COLO829 (cell line): ENCODE measurements around the gene DNAJC12.
A peak's percentile ranks its signal among the peaks of the same experiment; 100 is the strongest.
"Not testable (repeated sequence)": the region's sequence is repeated elsewhere in the genome, so short reads cannot be mapped to it uniquely, and the experiment has no call there.

Source experiments
- DNase-seq: peaks from one replicate; pipeline ENCODE4 v3.0.0; 2012; ENCODE audit warnings: low spot score

Gene DNAJC12

GRCh38 chr10:67790534-67791408 is 47.2 kb downstream of the DNAJC12 start:
- no peak for DNase-seq

- no peak for DNase-seq
These were observed 48.2 kb downstream of the DNAJC12 start for GRCh38 chr10:67789769-67790168.

DNA sequence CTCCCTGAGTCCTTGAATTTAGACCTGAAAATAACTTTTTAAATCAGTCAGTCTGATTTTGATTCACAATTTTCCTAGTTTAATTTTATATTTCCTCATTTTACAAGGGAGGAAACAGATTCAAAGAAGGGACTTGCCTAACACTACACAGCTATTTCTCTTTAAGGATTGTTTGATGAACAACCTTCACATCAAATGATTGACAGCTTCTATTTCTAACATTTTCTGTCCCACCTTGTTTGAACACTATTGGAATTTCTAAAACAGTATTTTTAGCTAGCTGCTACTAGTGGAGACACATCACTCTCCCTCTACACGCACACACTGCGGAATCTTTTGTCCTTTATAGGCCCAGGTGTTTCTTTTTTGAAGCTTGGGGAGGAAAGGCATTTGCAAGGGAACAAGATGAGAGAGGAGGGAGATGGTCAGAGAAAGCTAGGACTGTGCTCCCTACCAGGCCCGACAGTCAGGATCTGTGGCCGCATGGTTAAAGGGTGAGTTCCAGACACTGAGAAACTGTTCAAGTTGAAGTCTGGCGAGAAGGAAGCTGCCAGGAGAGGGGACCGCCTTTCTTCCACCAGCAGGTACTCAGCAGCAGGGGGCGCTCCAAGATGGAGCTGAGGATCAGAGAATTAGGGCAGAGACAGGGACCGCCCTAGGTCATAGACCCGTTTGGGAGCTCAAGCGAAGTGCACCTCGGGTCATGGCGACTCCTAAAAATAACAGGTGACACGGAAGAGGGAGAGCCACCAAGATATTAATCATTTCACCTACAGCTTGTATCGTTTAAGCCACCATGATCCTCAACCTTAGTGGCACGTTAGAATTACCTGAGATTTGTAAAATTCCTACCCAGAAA is 49.7 kb downstream of the DNAJC12 start:
- DNase-seq: peak; percentile 35

DNA sequence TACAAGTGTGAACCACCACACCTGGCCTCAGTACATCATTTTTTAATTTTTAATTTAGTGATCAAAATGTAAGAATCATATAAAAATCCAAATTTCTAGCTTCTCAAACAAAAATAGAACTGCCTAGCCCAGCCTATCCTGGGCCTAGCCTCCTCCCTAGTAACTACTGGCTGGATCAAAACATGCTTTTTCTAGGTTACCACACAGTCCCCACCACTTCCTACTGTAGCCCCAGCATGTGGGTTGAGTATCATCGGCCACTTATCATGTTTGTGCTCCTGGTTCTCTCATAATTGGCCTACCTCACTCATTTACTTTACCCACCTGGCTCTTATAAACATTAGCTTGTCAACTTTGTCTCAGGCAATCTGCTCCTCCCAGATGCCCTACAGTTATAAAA is 52.9 kb downstream of the DNAJC12 start:
- no peak for DNase-seq

- DNase-seq: no peak
These were observed 53.5 kb downstream of the DNAJC12 start for GRCh38 chr10:67784474-67784873.

- no peak for DNase-seq
These were observed 54.2 kb downstream of the DNAJC12 start for GRCh38 chr10:67783606-67784294.

GRCh38 chr10:67782530-67782929 is 55.5 kb downstream of the DNAJC12 start:
- no peak for DNase-seq

DNA sequence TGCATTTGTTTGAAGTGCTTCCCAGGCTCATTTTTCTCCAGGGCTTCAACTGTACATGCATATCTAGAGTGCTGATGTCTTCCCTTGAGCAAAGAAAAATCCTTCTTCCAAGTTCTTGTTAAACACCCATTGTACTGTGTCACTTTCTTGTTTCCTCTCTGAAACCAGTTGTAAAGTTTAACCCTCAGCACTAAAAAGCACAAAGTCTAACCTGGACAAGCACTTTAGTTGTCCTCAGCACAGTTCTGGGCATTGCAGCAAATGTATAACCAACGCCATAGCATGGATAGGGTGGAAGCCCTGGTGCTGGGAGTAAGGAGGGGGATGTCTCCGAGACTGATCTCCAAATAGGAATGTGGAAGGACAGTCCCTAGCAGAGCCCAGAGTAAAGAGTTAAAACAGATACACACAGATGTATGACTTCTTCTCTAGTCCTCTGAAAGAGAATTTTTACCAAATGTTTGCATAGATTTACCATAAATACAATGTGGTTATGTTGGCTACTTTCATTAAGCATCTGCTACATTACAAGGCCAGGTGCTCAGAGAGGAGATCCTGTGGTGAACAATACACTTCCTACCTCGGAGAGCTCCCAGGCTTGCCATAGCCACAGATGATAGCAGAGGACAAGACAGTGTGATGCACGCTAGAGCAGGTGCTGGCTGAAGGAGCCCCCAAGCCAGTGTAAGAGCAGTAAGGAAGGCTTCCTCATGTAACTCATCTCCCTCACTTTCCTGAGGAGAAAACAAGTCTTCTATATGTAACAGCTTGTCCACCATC is 57.0 kb downstream of the DNAJC12 start:
- no peak for DNase-seq

DNA sequence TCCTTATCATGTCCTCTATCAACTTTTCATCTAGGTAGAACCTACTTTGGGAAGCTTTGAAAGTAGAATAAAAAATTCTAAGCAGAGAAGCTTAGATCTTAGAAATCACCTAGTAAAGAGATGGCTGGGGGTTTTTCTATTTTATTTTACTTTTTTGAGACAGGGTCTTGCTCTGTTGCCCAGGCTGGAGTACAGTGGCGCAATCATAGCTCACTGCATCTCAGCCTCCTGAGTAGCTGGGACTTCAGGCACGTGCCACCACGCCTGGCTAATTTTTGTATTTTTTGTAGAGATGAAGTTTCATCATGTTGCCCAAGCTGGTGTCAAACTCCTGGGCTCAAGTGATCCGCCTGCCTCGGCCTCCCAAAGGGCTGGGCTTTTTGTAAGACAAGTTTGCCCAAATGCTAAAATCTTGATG is 57.8 kb downstream of the DNAJC12 start:
- DNase-seq: not testable (repeated sequence)

- DNase-seq: peak; percentile 48
These were observed 58.4 kb downstream of the DNAJC12 start for GRCh38 chr10:67779465-67780203.

GRCh38 chr10:67776371-67776770 is 61.6 kb downstream of the DNAJC12 start:
- no peak for DNase-seq

- DNase-seq: no peak
These were observed 62.7 kb downstream of the DNAJC12 start for GRCh38 chr10:67775279-67775678.

DNA sequence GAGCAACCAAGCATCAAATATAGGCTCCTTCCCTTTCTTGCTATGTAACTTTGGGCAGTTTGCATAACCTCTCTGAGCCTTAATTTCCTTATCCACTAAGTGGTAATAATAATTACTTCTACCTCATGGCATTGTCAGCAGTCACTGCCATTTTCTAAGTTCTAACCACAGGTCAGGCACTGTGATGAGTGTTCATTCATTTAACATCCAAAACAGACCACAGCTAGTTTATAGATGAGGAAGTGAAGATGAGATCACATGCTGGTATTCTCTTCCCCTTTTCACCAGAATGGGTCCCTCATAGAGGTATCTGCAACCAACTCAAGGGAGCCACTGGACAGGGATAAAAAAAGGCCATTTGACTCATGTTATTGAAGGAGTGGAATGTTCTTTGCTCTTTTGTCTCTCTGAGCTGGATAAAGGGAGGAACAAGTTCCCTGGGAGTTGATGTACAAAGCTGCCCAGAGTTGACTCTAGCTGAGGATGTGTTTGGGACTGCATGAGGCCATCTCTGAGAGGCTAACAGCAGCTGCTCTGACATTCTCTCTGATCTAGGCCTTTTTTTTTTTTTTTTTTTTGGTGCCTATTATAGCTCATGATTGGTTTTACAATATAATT is 65.0 kb downstream of the DNAJC12 start:
- no peak for DNase-seq

DNA sequence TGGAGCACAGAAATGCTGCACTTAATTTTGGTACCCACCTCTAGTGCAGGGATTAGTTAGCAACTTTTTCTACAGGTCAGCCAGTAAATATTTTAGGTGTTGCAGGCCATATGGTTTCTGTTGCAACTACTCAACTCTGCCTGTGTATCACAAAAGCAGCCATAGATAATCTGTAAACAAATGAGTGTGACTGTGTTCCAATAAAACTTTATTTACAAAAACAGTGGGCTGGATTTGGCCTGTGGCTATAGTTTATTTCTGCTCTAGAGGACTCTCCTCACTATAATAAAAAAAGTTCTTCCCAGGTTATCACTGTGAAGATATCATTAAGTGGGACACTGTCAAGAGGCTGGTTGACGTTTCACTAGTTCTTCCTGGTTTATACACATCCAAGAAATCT is 65.8 kb downstream of the DNAJC12 start:
- no peak for DNase-seq

DNA sequence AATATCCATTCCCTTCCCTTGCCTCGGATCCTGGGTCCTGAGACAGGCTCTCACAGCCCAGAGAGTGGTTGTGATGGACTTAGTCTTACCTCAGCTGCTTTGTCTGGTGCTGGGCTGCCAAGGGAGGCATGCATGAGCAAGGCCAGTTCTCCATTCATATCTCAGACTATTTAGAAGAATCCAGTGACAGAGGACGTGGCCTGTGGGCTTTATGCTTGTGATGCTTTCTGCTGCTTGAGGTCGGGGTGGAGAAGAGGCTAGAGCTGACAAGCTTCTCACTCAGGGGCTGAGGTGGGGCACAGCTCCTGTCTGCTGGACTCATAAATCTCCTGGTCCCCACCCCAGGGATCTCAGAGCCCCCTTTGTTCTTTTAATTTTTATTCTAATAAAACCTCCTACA is 66.8 kb downstream of the DNAJC12 start:
- DNase-seq: no peak

GRCh38 chr10:67770537-67770936 is 67.5 kb downstream of the DNAJC12 start:
- DNase-seq: no peak

DNA sequence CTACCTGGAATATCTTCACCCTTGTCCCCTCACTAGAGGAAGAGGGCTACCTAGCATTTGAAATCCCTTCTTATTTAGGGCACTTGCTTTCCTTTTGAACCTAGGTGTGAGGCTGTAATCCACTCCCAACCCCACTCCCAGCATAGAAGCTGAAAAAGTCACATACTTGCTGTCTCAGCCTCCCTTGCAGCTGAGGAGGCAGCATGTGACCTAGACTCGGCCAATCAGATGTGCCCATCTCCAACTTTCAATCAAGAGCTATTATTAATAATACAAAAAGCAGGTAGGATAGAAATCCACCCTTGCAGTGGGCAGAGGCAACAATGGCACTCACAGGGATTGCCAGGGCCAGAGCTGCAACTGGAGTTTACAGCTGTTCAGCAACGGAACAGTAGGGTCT is 70.7 kb downstream of the DNAJC12 start:
- DNase-seq: no peak

DNA sequence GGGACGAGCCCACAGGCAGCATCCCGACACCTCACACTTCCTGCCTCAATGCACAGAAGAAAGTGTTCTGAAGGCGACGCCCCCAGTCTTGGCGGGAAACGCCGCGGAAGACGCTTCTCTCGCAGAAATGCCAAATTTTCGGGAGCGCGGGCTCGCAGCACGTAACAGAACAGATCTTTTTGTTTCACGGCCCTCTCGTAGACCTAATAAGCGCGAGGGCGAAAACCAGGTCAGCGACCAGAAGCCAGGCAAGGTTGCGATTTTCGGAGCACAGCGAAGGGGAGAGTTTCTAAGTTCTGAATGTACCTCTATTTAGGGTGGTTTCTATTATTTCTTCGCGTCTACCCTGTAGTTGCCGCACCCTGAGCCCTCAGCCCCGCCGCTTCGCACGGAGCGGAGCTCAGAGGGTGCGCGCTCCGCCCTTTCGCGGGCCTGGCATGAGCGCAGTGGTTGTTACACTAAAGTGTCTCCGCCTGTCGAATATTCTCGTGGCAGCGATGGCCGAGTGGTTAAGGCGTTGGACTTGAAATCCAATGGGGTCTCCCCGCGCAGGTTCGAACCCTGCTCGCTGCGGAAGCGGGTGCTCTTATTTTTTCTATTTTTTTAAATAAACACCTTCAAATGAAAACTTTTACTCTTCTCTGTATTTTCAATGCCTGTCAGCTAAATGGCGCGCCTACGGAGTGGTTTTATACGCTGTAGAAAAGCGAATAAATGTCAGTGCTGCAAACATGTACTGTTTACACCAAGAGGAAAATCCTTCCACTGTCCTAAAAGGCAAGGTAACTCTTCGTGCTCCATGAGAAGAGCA is 73.8 kb downstream of the DNAJC12 start:
- DNase-seq: peak; percentile 72

- no peak for DNase-seq
These were observed 74.4 kb downstream of the DNAJC12 start for GRCh38 chr10:67763499-67764011.
